Measurements from ENCODE around the gene CNTNAP1.
A peak's percentile ranks its signal among the peaks of the same experiment; 100 is the strongest.

CNTNAP1 gene

GRCh38 chr17:42670789-42671657, 11.3 kb upstream of the CNTNAP1 start:
- DNase-seq, result no peak

GRCh38 chr17:42672038-42672437, 10.3 kb upstream of the CNTNAP1 start:
- no peak for DNase-seq

- DNase-seq, result no peak
Observed at GRCh38 chr17:42673266-42673884, 9.0 kb upstream of the CNTNAP1 start.

- DNase-seq, result no peak
Observed at GRCh38 chr17:42673885-42674754, 8.2 kb upstream of the CNTNAP1 start.

GRCh38 chr17:42674755-42675347, 7.5 kb upstream of the CNTNAP1 start:
- peak; percentile 89 to 92 for DNase-seq

- peak; percentile 89 to 92 for DNase-seq
Observed at GRCh38 chr17:42675348-42675964, 6.9 kb upstream of the CNTNAP1 start.

GRCh38 chr17:42675965-42676423, 6.3 kb upstream of the CNTNAP1 start:
- DNase-seq, result peak; percentile 65 to 73

- DNase-seq, result peak; percentile 66 to 78
Observed at GRCh38 chr17:42676424-42677011, 5.8 kb upstream of the CNTNAP1 start, which contains the start of gene PLEKHH3. TSS of gene PLEKHH3 (minus strand) at chr17:42676994. CDS start at chr17:42676563, 431 bp downstream.

GRCh38 chr17:42677012-42677857, 5.1 kb upstream of the CNTNAP1 start:
- DNase-seq, result peak; percentile 100

GRCh38 chr17:42677921-42678781, 4.2 kb upstream of the CNTNAP1 start:
- peak; percentile 88 to 91 for DNase-seq

- peak; percentile 77 to 89 for DNase-seq
Observed at GRCh38 chr17:42678951-42679491, 3.3 kb upstream of the CNTNAP1 start.

GRCh38 chr17:42679492-42680330, 2.6 kb upstream of the CNTNAP1 start:
- DNase-seq, result peak; percentile 71 to 86

GRCh38 chr17:42680331-42680808, 2.0 kb upstream of the CNTNAP1 start:
- no peak for DNase-seq

GRCh38 chr17:42682722-42683403, 532 bp downstream of the CNTNAP1 start:
- peak; percentile 70 to 77 for DNase-seq

- no peak for DNase-seq
Observed at GRCh38 chr17:42683407-42684034, 1.2 kb downstream of the CNTNAP1 start.

GRCh38 chr17:42684929-42685556, 2.7 kb downstream of the CNTNAP1 start:
- no peak for DNase-seq

GRCh38 chr17:42685831-42686230, 3.5 kb downstream of the CNTNAP1 start:
- DNase-seq, result no peak

All from NCI-H2081 (cell line).